Spleen (tissue), 11 donors: ENCODE results near the gene TMSB4X. TPM values are rescaled to one million over a fixed set of nuclear protein-coding genes. Genes with fewer than 3 reads are reported as not detected.

Experiments used
- DNase-seq: peaks from one replicate; pipeline ENCODE4 v3.0.0-alpha.2; 2020
- H3K27ac ChIP-seq, 8 donors: fragments of 200-600 bp; sonication (generic) in 7 of 8; 1 replicate in 4 of 8; 2 replicates in 4 of 8; pipeline versions ENCODE4 v1.5.0 to v1.8.0; 2016 to 2021; ENCODE audit warnings: inconsistent platforms in 4 of 8, mild to moderate bottlenecking in 4 of 8, moderate library complexity in 1 of 8
- H3K27me3 ChIP-seq, 7 donors: fragments of 200-600 bp; sonication (generic) in 6 of 7; replicated peaks in 1 of 7; 1 replicate in 4 of 7; 2 replicates in 3 of 7; pipeline versions ENCODE4 v1.5.0 to v1.8.0; 2016 to 2021; ENCODE audit warnings: inconsistent platforms in 3 of 7, mild to moderate bottlenecking in 1 of 7
- H3K36me3 ChIP-seq, 6 donors: fragments of 200-600 bp; sonication (generic) in 5 of 6; 1 replicate in 4 of 6; 2 replicates in 2 of 6; pipeline versions ENCODE4 v1.5.0 to v1.8.0; 2016 to 2021; ENCODE audit warnings: inconsistent platforms in 2 of 6
- H3K4me1 ChIP-seq, 6 donors: fragments of 200-600 bp; sonication (generic) in 5 of 6; 1 replicate in 3 of 6; 2 replicates in 3 of 6; pipeline versions ENCODE4 v1.5.0 to v1.8.0; 2016 to 2021; ENCODE audit warnings: inconsistent platforms in 3 of 6
- H3K4me3 ChIP-seq, 8 donors: fragments of 200-600 bp; sonication (generic) in 7 of 8; 1 replicate in 4 of 8; 2 replicates in 4 of 8; pipeline versions ENCODE4 v1.5.0 to v1.8.0; 2016 to 2021; ENCODE audit warnings: inconsistent platforms in 4 of 8, mild to moderate bottlenecking in 4 of 8, moderate library complexity in 2 of 8
- H3K9me3 ChIP-seq, 8 donors: fragments of 200-600 bp; sonication (generic) in 7 of 8; 1 replicate in 4 of 8; 2 replicates in 4 of 8; pipeline versions ENCODE4 v1.5.0 to v1.8.0; 2016 to 2021; ENCODE audit warnings: inconsistent platforms in 4 of 8
- CTCF ChIP-seq, 11 experiments: fragments of 200-600 bp in 7 of 11; fragments of 450-650 bp in 4 of 11; sonication (generic) in 4 of 11; IDR thresholded peaks in 8 of 11; conservative IDR thresholded peaks in 3 of 11; 1 replicate in 7 of 11; 2 replicates in 4 of 11; pipeline versions ENCODE4 v1.4.0 to v1.8.0; 2016 to 2021; ENCODE audit warnings: antibody characterized with exemption in 11 of 11, inconsistent platforms in 4 of 11, mild to moderate bottlenecking in 1 of 11
- POLR2A ChIP-seq, 3 donors: fragments of 450-650 bp; IDR thresholded peaks; one replicate each; pipeline ENCODE4 v1.5.1; 2017; ENCODE audit warnings: antibody characterized with exemption in 3 of 3, mild to moderate bottlenecking in 1 of 3
- POLR2AphosphoS5 ChIP-seq, 3 donors: sonication (generic); formaldehyde crosslinking; IDR thresholded peaks; one replicate each; pipeline ENCODE4 v1.5.1; 2017; ENCODE audit warnings: antibody characterized with exemption in 3 of 3
- WGBS, 5 donors: extraction: QIAGEN DNeasy Blood & Tissue Kit in 3 of 5; methylation state at CpG; one replicate each; pipeline versions ENCODE4 v1.1.5 to v1.1.7; 2013 to 2018; 5-methylcytosine and 5-hydroxymethylcytosine counted together
- intact Hi-C: fragments of 100-400 bp; cut with DNase I; formaldehyde crosslinking; loops from one replicate; pipeline ENCODE4 v1.15.0; 2023; ENCODE audit warnings: low total_unique reads
- polyA plus RNA-seq, 3 donors: library from polyadenylated mRNA; stranded (reverse); fragments of 200-250 nt; gene quantifications; one replicate each; pipeline ENCODE4 v1.2.1, GENCODE V29; 2013
- total RNA-seq, 7 donors: library from RNA; depleted of rRNA in 3 of 7; stranded (reverse); fragments of >200 nt in 3 of 7; fragmentation: NEBNext Ultra II Directional in 4 of 7; extraction: Animal tissue kit (Norgen Biotek cat#: 25700) in 4 of 7; gene quantifications; one replicate each; pipeline versions ENCODE4 v1.1.0 to v1.2.1, GENCODE V29; 2016 to 2021
- donor health status: healthy with polysubstance abuse.
- donor health status: DM: no; HTN: no; CAD: no; lungs with moderate emphysema.
- donor health status: DM: no; HTN: no; CAD: no.
- donor health status: Bipolar disorder and iron deficiency.
- donor health status: healthy.
- donor health status: DM: no; HTN: no; CAD: no.
- donor health status: DM: yes; HTN: yes; CAD: no.

Gene TMSB4X
- total and polyA plus RNA-seq, 10 donors = 6,343 to 19,174 (median 11,085) TPM

GRCh38 chrX:13000301-13000811 is 25.4 kb downstream of the TMSB4X start:
- peaks cover 0 to 3% (median 0%) of the 10 kb centered on the region in 7 donors for H3K27me3 ChIP-seq
- H3K36me3 ChIP-seq = no peaks in the 10 kb centered on the region
- intact Hi-C loops = no loop called here
- TF ChIP-seq CTCF (IDR thresholded peaks at IDR 0.05 in 8 of 11, conservative IDR thresholded peaks at IDR 0.05 in 3 of 11) (no peak), POLR2AphosphoS5 (IDR thresholded peaks at IDR 0.05) (peak in 1 of 3 donors; percentile 39), POLR2A (IDR thresholded peaks at IDR 0.05) (no peak)
- H3K9me3 ChIP-seq = no peaks in the 10 kb centered on the region
- peak overlapping the region in 2 of 8 donors; percentile 17 to 42 for H3K4me3 ChIP-seq
- no peak for DNase-seq
- peaks cover 31 to 87% (median 71%) of the 10 kb centered on the region in 6 donors for H3K4me1 ChIP-seq
- peak overlapping the region; percentile 49 to 84 (median 79) for H3K27ac ChIP-seq
- 2 to 15% (median 3%) methylated on average over 8 of the region's 8 CpGs for WGBS, 5 donors

- Histone ChIP-seq H3K27ac (peak overlapping the region; percentile 43 to 84 (median 79)), H3K27me3 (no peaks in the 10 kb centered on the region), H3K9me3 (no peaks in the 10 kb centered on the region), H3K4me1 (peaks cover 33 to 94% (median 77%) of the 10 kb centered on the region in 6 donors), H3K36me3 (no peaks in the 10 kb centered on the region), H3K4me3 (no peak overlapping the region)
- no peak for DNase-seq
- 77 to 90% (median 82%) methylated on average over 5 of the region's 5 CpGs for WGBS, 5 donors
- TF ChIP-seq POLR2AphosphoS5 (IDR thresholded peaks at IDR 0.05) = no peak
- no peak for TF ChIP-seq POLR2A (IDR thresholded peaks at IDR 0.05)
- no peak for TF ChIP-seq CTCF (IDR thresholded peaks at IDR 0.05 in 8 of 11, conservative IDR thresholded peaks at IDR 0.05 in 3 of 11)
- intact Hi-C loops = no loop called here
Measured at GRCh38 chrX:13001097-13001496, 26.2 kb downstream of the TMSB4X start.

- intact Hi-C loops = no loop called here
- no peak for DNase-seq
- peaks cover 44 to 100% (median 87%) of the 10 kb centered on the region in 6 donors for H3K4me1 ChIP-seq
- no peaks in the 10 kb centered on the region for H3K27me3 ChIP-seq
- H3K9me3 ChIP-seq = no peaks in the 10 kb centered on the region
- WGBS, 5 donors = 62 to 87% (median 67%) methylated on average over 4 of the region's 4 CpGs
- H3K4me3 ChIP-seq = no peak overlapping the region
- H3K36me3 ChIP-seq = no peaks in the 10 kb centered on the region
- no peak for TF ChIP-seq CTCF (IDR thresholded peaks at IDR 0.05 in 8 of 11, conservative IDR thresholded peaks at IDR 0.05 in 3 of 11)
- TF ChIP-seq POLR2AphosphoS5 (IDR thresholded peaks at IDR 0.05) = no peak
- TF ChIP-seq POLR2A (IDR thresholded peaks at IDR 0.05) = no peak
- peak overlapping the region in 7 of 8 donors; percentile 69 to 84 (median 80) for H3K27ac ChIP-seq
Measured at GRCh38 chrX:13001961-13002671, 27.2 kb downstream of the TMSB4X start.
